NCI-H774 (cell line): ENCODE measurements around the gene HOXC10.

Experiments used
- DNase-seq: peaks from one replicate; lab custom pipeline; 2025; lab: John Stamatoyannopoulos, UW

Gene HOXC10

DNA sequence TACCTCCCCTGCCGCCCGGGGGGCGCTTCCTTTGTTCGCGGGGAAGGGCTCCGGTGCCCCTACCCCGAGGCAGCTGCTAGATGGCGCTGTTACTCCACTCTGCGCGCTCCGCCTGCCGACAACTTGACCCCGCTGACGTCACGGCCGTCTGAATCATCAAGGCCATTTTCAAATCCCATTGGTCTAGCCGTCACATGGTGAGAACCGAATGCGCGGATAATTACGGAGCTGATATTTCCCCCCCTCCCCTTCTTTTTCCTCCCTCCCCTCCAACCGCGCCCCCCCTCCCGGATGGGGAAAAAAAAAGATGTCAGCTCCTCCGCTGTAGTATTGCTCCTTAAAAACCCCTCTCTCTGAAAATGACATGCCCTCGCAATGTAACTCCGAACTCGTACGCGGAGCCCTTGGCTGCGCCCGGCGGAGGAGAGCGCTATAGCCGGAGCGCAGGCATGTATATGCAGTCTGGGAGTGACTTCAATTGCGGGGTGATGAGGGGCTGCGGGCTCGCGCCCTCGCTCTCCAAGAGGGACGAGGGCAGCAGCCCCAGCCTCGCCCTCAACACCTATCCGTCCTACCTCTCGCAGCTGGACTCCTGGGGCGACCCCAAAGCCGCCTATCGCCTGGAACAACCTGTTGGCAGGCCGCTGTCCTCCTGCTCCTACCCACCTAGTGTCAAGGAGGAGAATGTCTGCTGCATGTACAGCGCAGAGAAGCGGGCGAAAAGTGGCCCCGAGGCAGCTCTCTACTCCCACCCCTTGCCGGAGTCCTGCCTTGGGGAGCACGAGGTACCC, at the start of gene HOXC10:
Gene HOXC10 (plus strand): TSS at position 246 of the 791 bp plus-strand sequence. CDS start 114 bp downstream, at position 360.
- DNase-seq = peak; percentile 93

DNA sequence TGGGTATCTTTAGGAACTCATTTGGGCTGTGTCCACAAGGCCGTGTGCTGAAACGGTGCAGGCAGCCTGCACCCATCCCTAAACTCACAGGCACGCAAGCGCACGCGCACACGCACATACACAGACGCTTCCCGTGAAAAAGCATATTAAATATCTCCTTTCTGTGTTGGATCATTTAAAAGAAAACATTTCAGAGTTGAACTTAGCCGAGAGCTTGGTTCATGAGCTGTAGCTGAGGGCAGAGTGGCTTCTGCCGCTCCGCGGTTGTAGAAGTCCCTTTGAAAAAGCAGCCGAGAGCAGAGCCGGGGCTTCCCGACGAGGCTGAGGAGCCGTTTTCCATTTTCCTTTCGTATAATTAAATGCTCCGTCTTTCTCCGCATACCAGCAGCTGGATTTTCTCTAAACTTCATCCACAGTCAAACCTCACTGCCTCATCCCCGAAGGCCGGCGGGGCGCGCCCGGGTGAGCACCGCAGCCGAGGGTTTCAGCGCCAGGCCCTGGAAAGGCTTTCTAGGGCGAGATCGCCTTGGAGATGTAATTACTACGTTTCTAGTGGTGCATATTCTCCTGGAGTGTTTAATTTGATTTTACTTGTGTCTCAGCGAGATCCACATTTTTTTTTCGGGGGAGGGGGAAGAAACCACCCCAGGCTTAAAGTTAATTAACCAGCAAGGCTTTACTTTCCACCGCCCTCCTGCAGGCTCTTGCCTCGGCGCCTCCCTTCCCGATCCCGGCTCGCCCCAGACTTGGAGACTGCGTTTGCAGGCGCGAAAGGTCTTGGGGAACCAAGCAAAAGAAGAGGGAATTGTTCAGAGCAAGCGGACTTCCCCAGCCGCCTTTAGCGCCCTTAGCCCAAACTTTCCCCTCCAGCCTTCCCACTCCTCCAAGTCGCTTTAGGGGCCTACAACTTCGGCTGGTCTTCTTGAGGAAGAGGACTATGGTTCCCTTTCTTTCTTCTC, 49.3 kb upstream of the HOXC10 start:
- DNase-seq = no peak

DNA sequence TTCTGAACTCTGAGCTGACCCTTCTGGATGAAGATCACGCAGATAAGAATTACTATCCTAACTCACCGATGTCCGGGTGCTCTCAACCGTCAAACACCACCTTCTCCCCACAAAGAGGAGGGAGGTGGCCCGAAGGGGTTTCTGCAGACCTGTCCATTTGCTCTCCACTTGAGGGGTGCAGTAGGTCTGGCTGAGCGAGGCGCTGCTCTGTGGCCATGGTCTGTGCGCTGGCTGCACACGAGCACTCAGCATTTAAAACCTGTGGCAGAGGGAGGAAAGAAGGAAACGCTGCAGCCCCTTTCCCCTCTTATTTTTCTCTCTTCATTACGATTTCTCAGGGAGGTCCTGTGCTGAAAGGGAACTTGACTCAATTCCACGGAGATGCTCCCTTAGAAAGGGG, 47.8 kb upstream of the HOXC10 start:
- DNase-seq = no peak

DNA sequence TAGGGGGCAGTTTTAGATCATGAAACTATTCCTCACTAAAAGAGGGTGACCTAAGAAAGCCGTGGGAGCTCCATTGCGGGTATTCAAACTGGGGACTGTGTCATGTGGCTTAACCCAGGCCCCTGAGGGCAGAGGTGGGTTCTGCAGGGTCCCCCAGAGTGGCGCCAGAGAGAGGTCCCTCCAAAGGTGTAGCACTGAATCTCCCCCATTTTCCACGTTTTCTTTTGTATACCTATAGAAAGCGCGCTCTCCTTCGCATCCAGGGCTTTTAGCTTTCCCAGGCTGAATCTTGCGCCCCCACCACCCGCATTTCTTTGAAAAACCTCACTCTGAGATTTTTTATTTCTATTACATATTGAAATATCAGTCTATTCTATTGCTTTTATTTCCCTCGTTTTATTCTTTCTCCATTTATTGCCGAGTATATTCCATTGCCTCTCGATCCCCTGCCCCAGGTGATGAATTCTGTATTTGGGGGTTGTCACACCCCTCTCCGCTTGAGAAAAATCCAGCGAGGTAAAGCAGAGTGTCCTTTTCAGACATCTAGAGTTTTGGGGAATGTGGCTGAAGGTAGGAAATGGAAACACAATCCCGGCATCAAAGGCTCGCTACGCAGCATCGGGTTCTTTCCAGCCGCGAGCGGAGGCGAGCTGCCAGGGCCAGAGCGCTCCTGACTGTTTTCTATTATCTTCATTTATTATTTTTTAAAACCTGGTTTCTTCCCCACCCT, 47.2 kb upstream of the HOXC10 start:
- DNase-seq = no peak

DNA sequence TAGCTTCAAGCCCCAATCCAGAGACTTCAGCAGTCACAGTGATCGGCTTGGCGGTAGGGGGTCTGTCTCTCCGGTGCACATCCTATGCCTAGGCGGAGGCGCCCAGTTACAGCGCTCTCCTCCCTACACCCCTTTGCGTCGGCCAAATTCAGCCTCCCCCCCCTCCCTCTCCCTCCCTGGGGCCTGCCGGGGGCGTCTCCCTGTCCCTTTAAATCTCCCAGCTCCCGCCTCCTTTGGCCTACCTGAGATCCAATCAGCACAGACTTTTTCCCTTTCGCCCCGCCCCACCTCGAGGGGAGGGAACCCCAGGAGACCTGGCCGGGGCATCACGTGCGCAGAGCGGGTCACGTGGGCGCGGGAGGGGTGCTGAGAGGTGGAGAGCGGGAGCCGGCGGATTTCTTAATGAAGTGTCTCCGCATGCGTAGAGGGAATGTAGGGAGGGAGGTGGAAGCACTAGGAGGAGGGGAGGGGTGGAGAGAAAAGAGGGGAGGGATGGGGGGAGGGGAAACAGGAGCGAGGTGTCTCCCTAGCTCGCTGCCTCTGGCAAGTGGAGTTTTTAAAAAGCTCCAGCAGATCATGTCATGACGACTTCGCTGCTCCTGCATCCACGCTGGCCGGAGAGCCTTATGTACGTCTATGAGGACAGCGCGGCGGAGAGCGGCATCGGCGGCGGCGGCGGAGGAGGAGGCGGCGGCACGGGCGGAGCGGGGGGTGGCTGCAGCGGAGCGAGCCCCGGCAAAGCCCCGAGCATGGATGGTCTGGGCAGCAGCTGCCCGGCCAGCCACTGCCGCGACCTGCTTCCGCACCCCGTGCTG, 46.4 kb upstream of the HOXC10 start, which contains the start of gene HOXC13:
Gene HOXC13 (plus strand): TSS at position 506 of the 815 bp plus-strand sequence. CDS start 76 bp downstream, at position 582.
- DNase-seq = peak; percentile 99

DNA sequence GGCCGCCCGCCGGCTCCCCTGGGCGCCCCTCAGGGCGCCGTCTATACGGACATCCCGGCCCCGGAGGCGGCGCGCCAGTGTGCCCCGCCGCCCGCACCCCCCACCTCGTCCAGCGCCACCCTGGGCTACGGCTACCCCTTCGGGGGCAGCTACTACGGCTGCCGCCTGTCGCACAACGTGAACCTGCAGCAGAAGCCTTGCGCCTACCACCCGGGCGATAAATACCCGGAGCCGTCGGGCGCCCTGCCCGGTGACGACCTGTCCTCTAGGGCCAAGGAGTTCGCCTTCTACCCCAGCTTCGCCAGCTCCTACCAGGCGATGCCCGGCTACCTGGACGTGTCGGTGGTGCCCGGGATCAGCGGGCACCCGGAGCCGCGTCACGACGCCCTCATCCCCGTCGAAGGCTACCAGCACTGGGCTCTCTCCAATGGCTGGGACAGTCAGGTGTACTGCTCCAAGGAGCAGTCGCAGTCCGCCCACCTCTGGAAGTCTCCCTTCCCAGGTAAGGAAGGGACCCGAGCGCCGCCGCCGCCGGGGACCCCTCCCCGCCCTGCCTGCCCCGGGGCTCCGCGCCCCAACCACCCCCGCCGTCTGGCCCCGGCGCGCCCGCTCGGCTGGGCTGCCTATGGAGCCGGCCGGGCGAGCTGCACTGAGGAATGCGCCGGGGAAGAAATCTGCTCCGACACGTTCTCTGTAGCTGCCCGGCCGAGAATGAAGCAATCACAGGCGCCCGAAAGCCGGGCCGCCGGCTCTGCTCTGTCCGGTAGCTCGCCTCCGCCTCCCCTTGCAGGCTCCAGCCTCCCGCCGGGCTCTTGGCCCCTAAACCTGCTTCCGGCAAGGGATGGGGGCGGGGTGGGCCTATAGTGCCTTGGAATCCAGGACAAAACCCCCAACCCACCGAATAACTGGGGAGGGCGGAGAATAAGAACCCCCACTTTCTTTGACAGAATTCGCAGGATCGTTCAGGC, 45.5 kb upstream of the HOXC10 start:
- DNase-seq = no peak

DNA sequence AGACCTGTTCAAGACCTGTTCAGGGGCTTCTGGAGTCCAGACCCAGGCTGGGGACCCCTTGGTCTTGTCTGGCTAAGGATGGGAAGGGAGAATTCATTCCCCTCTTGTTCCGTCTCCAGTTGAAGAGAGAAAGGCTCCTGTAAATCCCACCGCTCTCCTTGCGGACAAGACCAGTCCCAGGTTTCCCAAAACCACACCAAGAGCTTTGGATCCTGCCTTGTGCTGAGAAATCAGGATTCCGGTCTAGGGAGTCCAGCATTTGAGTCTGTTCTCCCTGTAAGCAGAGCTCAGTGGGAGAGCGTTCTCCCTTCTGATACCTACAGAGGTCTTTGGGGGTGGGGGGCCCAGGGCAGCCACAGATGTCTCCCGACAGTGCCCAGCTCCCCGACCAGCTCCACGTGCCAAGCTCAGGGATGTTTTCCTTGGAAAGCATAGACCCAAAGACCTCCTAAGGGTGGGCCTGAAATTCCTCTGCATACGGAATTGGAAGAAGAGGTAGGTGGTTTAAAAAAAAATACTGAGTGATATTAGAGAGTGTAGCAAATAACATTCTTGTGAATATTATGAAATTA, 44.4 kb upstream of the HOXC10 start:
- no peak for DNase-seq

DNA sequence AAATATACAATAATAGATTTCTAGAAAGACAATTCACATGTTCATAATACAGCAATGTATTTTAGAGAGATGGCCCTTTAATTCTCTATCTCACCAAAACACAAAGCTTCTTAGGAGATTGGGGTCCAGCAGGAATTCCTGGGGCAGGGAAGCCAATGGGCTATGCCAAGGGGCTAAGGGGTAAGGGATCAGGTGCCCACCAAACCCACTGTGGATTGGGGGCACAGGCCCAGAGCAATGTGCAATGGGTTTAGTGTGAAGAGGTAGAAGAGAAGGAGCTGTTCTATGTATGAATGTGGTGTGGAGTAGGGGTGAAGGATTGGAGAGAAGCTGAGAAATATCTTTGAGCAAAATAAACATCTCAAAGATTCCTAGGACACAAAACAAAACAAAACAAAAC, 43.8 kb upstream of the HOXC10 start:
- DNase-seq = no peak

DNA sequence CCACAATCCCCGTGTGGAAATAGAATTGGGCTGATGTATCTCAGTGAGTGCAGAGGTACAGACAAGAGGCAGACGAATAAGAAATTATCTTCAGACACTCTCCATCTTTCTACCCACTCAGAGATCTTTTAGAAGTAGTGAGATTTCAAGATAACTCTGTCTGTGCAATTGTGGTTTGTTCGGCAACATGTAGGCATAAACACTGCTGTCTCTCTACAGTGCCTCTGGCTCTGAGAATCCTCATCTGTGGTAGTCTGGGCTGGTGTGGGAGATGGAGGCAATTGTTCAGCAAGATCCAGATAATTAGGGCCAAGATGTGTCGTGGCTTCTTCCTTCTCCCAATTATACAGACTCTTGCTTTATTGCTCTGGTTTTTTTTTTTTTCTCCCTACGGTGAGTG, 43.2 kb upstream of the HOXC10 start:
- DNase-seq = no peak

DNA sequence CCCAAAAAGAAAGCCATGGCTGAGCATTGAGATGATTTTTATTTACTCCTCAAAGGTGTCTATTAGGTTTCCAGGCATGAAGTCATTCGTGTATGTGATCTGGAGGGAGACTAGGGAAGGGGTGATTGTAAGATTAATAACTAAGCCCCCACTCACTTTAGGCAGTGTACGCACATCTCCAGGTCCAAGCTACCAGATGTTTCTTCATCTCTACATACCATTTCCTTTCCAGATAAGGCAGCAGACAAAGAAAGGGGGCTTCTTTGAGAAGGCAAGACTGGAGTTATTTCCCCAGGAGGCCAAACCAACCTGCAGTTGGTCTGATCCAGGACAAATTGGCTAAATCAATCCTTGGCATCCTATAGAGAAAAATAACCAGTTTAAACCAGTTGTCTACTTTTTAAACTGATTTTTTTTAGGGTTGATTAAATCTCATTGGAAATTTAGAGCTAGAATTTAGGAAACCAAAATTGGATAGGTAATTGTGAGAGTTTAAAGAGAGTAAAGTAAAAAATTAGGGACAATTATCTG, 42.4 kb upstream of the HOXC10 start:
- no peak for DNase-seq

DNA sequence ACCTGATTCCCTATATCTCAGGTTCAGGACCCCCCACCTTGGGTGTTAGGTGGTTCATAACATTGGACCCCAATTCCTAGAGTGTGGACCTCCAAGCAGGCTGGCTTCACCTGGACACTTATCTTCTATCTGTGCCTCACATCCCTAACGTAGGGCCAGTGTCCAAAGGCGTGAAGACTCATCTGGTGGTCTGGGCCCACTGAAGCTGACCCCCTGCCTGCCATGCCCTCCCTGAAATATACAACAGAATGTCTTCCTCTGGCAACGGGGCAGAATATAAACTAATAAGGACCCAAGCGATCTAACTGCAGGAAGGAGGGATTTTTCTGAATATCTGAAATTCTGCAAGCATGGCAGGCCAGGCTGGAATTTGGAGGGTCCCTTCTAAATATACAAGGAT, 40.7 kb upstream of the HOXC10 start:
- DNase-seq = no peak

DNA sequence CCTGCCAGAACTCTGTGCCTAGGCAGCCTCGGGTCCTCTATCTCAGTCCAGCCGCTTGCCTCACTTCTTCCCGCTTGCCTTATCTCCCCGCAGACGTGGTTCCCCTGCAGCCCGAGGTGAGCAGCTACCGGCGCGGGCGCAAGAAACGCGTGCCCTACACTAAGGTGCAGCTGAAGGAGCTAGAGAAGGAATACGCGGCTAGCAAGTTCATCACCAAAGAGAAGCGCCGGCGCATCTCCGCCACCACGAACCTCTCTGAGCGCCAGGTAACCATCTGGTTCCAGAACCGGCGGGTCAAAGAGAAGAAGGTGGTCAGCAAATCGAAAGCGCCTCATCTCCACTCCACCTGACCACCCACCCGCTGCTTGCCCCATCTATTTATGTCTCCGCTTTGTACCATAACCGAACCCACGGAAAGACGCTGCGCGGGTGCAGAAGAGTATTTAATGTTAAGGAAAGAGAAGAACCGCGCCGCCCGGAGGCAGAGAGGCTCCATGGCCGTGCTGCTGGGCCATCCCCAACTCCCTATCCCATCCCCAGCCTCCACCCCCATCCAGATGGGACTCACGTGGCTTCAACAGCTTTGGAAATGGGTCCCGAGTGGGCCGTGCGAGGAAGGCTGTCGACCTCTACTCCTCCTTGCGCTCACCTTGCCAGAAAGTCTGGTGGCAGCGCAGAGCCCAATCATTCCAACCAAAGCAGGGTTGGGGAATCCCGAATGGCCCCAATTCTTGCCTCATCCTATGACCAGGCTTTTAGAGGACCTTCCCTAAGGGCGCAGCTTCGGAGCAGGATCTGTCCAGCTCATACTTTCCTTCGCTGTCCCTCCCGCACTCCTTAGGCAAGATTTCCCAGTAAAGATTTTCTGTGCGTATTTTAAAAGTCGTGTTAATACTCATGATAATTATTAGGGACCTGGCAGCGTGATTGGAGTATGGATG, 39.8 kb upstream of the HOXC10 start:
- no peak for DNase-seq

DNA sequence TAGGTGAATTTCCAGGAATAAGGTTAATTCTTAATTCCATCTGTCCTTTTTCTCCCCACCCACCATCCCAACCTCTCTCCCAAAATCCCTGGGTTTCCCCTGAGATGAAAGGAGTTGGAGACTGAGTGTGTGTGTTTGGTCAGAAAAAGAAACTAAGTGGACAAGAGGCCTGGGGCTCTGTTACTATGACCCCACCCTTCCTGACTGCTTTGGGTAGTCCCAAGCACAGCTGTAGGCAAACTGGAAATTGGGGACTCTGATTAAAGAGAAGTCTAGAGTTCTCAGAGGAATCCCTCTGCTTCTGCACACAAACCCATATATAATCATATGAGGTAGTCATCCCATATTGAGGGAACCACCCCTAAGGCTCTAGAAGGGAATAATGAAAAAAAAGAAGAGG, 37.2 kb upstream of the HOXC10 start:
- no peak for DNase-seq

DNA sequence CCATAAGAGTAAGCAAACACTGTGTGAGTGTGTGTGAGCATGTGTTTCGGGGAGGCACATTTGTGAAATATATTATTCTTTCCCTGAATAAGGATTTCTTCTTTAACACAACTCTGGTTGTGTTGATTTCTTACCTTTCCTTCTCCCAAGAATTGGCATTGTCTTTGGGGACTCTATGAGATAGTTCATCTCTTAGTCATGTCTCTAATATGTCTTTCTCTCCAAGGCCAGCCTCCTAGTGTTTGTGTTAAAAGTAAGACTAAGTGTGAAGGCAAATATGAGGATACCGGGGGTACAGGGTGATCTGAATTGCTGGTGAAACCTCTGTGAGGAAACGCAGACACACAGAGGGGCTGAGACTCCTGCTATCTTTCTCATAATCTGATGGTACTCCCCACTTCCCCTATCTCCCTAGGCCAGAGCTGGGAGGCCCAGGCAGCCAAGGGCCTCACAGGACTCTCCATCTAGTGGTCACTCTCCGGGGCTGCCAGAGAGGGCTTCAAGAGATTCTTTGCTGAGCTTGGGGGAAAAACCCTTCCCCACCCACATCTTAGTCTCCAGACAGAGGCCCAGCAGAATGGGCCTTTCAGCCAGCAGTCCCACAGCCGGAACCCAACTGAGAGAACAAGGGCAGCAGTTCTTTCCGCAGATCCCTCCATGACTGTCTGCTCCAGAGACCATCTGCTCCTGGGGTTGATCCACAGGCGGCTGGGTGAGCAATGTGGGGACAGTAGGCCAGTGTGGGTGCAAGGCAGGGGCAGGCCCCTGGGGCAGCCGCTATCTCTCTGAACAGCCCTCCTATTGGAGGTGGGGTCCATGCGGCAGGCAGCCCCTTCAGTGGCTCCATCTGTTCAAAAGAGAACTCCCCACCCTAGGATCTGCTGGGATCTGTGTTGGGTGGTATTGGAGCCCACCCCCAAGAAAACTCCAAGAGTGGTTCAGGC, 36.0 kb upstream of the HOXC10 start:
- DNase-seq = no peak

DNA sequence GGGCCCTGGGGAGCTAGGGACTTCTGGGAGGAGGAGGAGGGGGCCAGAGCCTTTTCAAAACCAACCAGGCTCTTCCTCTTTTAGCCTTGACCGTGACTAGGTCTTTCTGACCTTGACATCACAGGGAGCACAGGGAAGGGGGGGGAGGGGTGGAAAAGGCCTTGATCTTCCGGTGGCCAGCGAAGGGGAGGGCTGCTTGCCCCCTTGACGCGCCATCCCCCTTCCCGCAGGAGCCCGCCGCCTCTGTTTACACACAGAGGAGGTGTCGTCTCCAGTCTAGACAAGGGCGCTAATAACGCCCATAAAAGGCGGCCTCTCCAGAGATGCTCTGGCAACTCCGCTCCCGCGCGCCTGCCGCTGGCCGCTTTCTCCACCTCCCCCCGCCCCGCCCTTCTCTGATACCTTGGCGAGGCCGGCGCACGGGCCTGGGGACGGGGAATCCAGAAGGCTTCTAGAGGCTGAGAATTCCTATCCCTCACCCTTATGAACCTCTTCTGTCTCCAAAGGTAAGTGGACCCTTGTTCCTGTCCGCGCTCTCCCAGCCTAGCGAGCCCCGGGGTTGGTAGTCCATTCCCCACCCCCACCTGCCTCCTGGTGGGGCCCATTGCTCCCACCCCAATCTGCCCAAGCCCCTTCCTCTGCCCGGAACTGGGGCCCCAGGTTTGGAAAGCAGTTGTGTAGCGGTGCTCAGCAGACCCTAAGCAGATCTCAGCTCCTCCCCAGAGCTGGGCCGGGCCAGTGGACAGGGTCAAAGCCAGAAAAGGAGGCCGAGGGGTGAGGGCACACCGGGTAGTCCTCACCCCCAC, 35.1 kb upstream of the HOXC10 start:
- DNase-seq = peak; percentile 52

DNA sequence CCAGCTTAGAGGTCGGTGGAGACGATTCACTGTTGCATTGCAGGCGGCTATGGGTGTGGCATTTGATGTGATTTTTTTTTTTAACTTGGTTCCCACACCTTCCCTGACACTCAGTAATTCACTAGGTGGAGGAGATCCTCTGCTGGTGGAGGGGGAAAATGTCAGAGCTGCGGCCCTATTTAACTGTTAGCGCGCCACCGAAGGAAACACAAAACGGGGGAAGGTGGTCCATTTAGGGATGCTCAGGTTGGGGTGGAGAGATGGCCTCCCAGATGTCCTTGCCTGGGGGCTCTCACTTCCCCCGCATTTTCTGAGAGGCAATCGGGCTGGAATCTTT, 34.5 kb upstream of the HOXC10 start:
- no peak for DNase-seq
